Upper lobe of right lung (tissue), 1 donor: ENCODE data around the gene TIMM22. TPM values are rescaled to one million over a fixed set of nuclear protein-coding genes. Genes with fewer than 3 reads are reported as not detected.

Source experiments
- ATAC-seq: fragments of 200-7000 bp; cut with Tn5 transposase; one replicate; pipeline ENCODE4 v1.9.1; 2020; ENCODE audit warnings: mild to moderate bottlenecking, moderate library complexity
- DNase-seq: peaks from one replicate; pipeline ENCODE4 v3.0.0-alpha.2; 2020
- H3K27ac ChIP-seq: fragments of 200-600 bp; one replicate; pipeline ENCODE4 v1.8.0; 2022
- H3K27me3 ChIP-seq: fragments of 200-600 bp; one replicate; pipeline ENCODE4 v1.8.0; 2022; ENCODE audit warnings: mild to moderate bottlenecking
- H3K36me3 ChIP-seq: fragments of 200-600 bp; one replicate; pipeline ENCODE4 v1.8.0; 2022
- H3K4me1 ChIP-seq: fragments of 200-600 bp; one replicate; pipeline ENCODE4 v1.8.0; 2022
- H3K4me3 ChIP-seq: fragments of 200-600 bp; one replicate; pipeline ENCODE4 v1.8.0; 2022; ENCODE audit warnings: mild to moderate bottlenecking
- H3K9me3 ChIP-seq: fragments of 200-600 bp; one replicate; pipeline ENCODE4 v1.8.0; 2022
- CTCF ChIP-seq: fragments of 200-600 bp; IDR thresholded peaks from one replicate; pipeline ENCODE4 v1.8.0; 2022; ENCODE audit warnings: antibody characterized with exemption
- intact Hi-C: fragments of 100-400 bp; cut with DNase I; formaldehyde crosslinking; loops from one replicate; pipeline ENCODE4 v1.11.0; 2022
- total RNA-seq: library from RNA; stranded (reverse); fragmentation: NEBNext Ultra II Directional; extraction: Animal tissue kit (Norgen Biotek cat#: 25700); gene quantifications from one replicate; pipeline ENCODE4 v1.2.1, GENCODE V29; 2021
- donor health status: DM: no; HTN: yes; CAD: no; lungs with severe emphysema.

Gene TIMM22
- total RNA-seq, 1 donor from 2014 or later, result 10.7 TPM

GRCh38 chr17:1032391-1032790, 35.5 kb downstream of the TIMM22 start:
- H3K4me1 ChIP-seq, result peaks cover 12% of the 10 kb centered on the region
- peaks cover 7% of the 10 kb centered on the region for H3K36me3 ChIP-seq
- H3K27me3 ChIP-seq, result no peaks in the 10 kb centered on the region
- no peaks in the 10 kb centered on the region for H3K9me3 ChIP-seq
- H3K4me3 ChIP-seq, result no peak overlapping the region
- no peak for ATAC-seq
- no peak for DNase-seq
- H3K27ac ChIP-seq, result no peak overlapping the region
- intact Hi-C loops, result no loop called here
- no peak for TF ChIP-seq CTCF

GRCh38 chr17:1033503-1033902, 36.6 kb downstream of the TIMM22 start:
- no peak overlapping the region for H3K4me3 ChIP-seq
- H3K36me3 ChIP-seq, result peaks cover 7% of the 10 kb centered on the region
- H3K27ac ChIP-seq, result no peak overlapping the region
- DNase-seq (no peak), ATAC-seq (peak; percentile 17)
- H3K4me1 ChIP-seq, result peaks cover 12% of the 10 kb centered on the region
- no peaks in the 10 kb centered on the region for H3K9me3 ChIP-seq
- H3K27me3 ChIP-seq, result no peaks in the 10 kb centered on the region
- TF ChIP-seq CTCF, result no peak
- intact Hi-C loops, result no loop called here

GRCh38 chr17:1034652-1035210, 37.8 kb downstream of the TIMM22 start:
- DNase-seq (no peak), ATAC-seq (no peak)
- Histone ChIP-seq H3K36me3 (peaks cover 7% of the 10 kb centered on the region), H3K4me3 (no peak overlapping the region), H3K4me1 (peaks cover 14% of the 10 kb centered on the region), H3K27ac (no peak overlapping the region), H3K9me3 (no peaks in the 10 kb centered on the region), H3K27me3 (no peaks in the 10 kb centered on the region)
- TF ChIP-seq CTCF, result no peak
- intact Hi-C loops, result no loop called here

- Histone ChIP-seq H3K4me3 (no peak overlapping the region), H3K36me3 (peaks cover 7% of the 10 kb centered on the region), H3K27me3 (no peaks in the 10 kb centered on the region), H3K9me3 (no peaks in the 10 kb centered on the region), H3K27ac (no peak overlapping the region), H3K4me1 (peaks cover 18% of the 10 kb centered on the region)
- intact Hi-C loops, result no loop called here
- ATAC-seq, result no peak
- no peak for DNase-seq
- no peak for TF ChIP-seq CTCF
These were observed 38.7 kb downstream of the TIMM22 start for GRCh38 chr17:1035546-1036170.

- peaks cover 7% of the 10 kb centered on the region for H3K36me3 ChIP-seq
- no peak for TF ChIP-seq CTCF
- H3K4me1 ChIP-seq, result peaks cover 12% of the 10 kb centered on the region
- no peaks in the 10 kb centered on the region for H3K27me3 ChIP-seq
- no peaks in the 10 kb centered on the region for H3K9me3 ChIP-seq
- H3K4me3 ChIP-seq, result no peak overlapping the region
- no peak for ATAC-seq
- no peak for DNase-seq
- intact Hi-C loops, result no loop called here
- H3K27ac ChIP-seq, result no peak overlapping the region
These were observed 39.4 kb downstream of the TIMM22 start for GRCh38 chr17:1036171-1036844.
